Glomerular visceral epithelial cell (primary cell): ENCODE measurements around the gene COX4I1.

ENCODE experiments used
- DNase-seq: peaks from one replicate; pipeline ENCODE4 v3.0.0-alpha.2; 2016; ENCODE audit errors: extremely low spot score

Gene COX4I1

DNA sequence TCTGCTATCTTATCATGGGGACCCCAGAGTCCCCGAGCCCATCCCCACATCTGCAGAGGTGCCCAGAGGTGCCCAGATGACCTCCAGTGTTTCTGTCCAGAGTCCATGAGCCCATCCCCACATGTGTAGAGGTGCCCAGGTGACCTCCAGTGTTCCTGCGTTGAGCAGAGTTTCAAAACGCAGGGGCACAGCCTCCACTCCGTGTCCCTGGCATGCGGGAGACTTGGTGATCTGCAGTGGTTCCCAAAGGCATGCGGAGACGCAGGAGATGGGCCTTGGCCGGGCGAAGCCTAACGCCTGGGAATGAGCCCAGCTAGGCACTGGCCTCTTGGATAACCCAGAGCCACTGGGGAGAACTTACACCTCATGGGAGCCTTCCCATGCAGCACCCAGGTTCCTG is 41.3 kb downstream of the COX4I1 start:
- DNase-seq = no peak

DNA sequence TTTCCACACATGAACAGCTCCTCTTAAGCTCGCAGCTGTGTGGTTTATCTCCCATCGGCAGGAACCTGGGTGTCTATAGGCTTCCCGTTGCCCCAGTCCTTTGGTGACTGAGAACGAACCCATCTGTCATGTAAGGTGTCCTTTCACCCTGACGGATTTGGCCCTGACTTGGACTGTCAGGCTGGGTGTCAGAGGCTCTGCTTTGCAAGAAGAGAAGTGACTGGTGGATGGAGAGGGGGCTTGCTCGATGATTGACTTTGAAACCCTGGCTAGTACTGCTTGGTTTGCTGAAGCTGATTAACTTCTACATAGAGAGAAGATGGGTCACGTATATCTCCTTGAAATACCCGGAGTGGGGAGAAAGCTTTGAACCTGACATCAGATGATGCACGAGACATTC is 42.9 kb downstream of the COX4I1 start:
- DNase-seq = no peak

DNA sequence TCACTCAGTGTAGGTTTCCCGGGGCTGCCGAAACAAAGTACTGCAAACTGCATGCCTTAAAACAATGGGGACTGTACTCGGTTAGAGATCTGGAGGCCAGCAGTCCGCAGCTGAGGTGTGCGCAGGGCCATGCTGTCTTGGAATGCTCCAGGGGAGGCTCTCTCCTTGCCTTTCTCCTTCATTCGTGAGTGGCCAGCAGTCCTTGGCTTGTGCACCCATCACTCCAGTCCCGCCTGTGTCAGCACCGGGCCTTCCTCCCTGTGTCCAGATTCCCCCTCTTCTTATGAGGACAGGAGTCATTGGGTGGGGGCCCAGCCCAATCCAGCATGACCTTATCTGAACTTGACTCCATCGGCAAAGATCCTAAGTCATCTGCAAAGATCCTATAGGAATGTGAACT is 43.4 kb downstream of the COX4I1 start:
- DNase-seq = no peak

DNA sequence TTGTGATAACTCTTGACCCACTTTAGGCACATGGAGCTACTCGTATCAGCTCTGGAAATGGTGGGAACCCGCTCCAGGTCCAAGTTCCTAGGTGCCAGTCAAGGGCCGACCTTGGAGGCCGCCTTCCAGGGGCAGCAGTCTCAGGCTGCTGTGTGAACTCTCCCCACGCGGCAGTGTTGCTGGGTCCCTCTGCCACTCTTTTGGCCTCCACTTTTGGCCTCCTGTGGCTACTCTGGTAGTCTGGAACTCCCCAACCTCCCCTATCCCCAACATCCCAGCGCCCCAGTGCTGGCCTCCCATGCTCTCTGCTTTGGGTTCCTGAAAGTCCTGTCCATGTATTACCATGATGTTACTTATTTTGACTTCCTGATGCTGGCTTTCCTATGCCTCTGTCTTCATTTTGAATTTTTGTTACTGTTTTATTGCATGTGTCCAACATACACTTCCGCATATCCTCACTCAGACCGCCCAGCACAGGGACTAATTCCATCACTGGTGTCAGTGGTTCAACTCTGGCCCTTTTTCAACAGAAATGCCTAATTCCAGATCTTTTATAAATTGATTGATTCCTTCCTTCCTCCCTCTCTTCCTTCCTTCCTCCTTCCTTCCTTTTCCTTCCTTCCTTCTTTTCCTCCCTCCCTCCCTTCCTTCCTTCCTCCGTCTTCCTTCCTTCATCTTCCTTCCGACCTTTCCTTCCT is 44.1 kb downstream of the COX4I1 start:
- DNase-seq = no peak

DNA sequence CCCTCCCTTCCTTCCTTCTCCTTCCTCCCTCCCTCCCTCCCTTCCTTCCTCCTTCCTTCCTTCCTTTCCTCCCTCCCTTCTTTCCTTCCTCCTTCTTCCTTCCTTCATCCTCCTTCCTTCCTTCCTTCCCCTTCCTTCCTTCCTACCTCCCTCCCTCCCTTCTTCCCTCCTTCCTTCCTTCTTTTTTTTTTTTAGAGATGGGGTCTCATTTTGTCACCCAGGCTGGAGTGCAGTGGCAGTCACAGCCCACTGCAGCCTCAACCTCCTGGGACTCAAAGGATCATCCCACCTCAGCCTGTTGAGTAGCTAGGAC is 44.6 kb downstream of the COX4I1 start:
- no peak for DNase-seq

DNA sequence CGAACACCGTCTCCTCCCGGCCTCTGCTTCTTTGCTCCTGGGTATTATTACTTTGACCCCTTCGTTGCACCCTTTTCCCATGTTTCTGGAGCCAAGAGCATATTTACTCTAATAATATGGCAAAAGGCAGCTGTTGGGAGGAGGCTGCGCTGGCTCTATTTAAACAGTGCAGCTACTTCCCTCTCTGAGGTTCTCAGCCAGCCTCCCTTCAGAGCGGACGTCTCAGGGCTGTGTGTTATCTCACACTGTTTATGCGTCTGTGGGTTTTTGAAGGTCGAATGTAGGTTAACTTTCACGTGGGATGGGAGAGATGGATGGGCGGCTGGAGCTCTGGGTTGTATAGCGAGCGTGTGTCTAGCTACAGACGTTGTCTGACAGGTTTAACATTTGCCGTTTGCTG is 45.3 kb downstream of the COX4I1 start:
- no peak for DNase-seq

DNA sequence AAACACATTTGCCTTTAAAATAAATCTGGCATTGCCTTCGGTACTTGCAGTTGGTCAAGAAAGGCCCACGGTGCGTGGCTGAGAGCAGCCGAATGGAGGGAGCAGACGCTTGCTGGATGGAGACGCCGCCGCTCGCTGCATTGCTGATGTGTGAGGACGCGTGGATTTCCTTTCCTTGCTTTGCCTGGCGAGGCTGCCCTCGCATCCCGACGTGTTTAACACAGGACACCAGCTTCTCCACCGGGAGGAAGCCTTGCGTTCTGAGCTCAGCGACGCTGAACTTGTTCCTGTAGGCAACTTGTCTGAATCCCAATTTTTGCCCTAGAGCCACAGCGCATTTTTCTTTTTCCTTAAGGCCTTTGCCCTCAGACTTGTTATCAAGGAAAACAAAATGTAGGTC is 45.8 kb downstream of the COX4I1 start:
- no peak for DNase-seq

DNA sequence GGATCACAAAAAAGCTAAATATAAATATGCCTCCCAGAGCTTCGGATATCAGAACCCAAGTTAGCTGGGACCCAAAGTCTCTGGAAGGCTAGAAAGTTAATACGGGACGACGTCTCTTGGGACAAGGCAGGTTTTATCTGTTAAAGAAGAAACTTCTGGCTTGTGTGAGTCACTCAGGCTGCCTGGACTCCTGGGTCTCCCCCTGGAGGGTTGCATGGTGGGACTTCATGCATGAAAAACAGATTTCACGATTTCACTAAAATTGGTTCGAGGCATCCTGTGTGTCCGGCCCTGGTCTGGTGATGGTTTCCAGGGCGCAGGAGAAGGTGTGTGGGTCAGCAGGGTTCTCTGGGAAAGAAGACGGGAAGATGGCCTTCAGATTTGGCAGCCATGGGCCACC is 47.0 kb downstream of the COX4I1 start:
- DNase-seq = no peak

DNA sequence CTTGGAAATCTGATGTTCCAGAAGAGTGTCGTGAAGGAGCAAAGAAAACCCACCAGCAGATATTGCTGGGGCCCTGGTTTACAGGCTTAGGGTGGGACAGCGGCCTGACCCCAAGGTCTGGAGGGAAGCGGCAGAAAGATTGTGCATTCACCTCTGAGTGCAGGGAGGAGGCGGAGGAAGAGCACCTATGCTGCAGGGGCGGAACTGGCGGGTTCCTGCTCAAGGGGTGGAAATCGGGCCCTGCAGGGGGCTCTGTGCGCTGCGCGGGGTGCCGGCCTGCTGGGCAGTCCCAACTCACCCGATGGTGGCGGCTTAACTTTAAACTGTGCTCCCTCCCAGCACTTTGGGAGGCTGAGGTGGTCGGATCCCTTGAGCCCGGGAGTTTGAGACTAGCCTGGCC is 47.5 kb downstream of the COX4I1 start:
- no peak for DNase-seq

DNA sequence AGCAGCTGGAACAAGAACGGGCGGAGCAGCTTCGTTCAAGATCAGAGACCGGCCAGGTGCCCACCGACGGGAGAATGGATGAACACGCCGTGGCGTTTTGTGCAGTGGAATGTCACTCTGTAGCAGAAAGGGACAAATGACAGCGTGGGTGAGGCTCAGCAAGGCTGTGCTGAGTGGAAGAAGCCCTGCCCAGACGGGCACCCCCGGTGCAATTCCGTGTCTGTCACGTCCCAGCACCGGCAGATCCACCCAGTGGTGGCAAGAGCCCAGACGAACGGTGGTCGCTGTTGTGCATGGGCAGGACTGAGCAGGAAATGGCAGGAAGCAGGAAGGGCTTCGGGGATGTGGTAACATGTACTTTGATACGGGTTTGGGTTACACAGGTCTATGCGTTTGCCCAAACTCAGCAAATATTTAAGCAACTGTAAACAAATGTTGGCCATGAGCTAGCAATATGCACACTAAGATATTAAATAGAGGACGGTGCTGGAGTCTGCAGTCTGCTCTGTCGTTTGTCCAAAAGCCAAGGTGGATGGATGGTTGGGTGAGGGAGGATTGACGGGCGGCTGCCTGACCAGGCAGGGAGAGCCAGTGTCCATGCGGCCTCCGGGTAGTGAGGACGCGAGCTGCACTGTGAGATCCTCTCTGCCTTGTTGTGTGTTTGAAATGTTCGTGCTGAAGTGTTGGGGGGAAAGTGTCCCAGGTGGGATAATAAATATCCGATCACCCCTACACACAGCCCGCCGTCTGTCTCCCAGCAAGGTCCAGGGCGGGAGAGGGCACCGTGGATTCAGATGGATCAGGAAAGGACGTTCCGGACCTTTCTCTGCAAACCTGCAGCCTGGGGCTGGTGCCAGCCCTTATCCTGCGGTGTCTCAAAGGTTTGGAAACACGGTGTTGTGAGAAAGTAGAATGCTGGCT is 48.4 kb downstream of the COX4I1 start:
- no peak for DNase-seq

DNA sequence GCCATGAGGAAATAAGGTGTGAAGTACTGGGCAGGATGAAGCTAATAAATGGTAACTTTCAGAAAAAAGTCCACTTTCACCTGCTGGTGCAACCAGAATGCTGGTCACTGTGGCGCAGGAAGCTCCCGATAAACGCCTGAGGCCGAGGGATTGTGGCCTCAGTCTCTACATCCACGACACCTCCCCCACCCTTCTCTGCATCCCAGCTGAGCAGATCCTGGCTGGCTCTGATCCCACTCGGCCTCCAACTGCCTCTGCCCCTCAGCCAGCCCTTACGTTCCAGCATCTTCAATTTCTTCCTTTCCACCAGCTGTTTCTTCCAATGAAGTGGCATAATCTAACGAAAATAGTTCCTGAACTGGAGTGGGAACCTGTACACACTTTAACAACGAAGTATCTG is 49.5 kb downstream of the COX4I1 start:
- no peak for DNase-seq

DNA sequence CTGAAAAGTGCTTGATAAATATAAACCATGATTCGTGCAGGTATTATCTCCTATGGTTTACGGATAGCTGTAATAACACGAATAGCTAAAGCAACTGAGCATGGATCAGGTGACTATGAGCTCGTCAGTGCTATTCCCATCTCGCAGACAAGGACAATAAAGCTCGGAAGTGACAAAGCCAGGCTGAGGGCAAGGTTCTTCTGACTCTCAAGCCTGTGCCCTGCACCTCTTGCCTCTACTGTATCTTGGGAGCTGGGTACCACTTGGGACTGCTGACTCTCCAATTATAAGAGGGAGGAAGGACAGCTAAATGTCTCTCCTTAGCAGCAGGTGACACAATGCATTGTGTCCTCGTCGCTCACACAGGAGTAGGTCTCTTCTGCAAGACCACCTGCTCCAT is 49.9 kb downstream of the COX4I1 start:
- DNase-seq = no peak

DNA sequence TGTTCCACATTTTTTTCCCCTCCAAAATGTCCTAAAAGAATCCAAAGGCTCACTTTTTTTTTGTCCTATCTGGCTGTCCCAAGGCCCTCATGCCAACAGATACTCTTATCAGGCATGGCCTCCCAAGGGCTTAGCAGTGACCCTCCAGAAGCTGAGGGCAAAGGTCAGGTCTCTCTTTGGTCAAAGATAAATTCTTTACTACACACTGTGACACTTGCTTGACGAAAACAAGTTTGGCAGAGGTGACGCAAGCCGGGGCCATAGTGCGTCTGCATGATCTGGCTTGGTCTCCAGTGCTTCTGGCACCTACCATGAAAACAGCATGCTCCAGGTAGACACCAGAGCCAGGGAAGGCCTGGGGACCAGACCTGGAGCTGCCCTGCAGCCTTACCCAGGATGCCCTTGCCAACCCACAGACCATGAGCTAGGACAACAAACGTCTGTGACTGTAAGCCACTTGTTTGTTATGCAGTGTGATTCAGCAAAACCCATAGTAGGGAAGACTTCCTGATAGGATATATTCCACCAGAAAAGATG is 50.9 kb downstream of the COX4I1 start:
- DNase-seq = no peak

DNA sequence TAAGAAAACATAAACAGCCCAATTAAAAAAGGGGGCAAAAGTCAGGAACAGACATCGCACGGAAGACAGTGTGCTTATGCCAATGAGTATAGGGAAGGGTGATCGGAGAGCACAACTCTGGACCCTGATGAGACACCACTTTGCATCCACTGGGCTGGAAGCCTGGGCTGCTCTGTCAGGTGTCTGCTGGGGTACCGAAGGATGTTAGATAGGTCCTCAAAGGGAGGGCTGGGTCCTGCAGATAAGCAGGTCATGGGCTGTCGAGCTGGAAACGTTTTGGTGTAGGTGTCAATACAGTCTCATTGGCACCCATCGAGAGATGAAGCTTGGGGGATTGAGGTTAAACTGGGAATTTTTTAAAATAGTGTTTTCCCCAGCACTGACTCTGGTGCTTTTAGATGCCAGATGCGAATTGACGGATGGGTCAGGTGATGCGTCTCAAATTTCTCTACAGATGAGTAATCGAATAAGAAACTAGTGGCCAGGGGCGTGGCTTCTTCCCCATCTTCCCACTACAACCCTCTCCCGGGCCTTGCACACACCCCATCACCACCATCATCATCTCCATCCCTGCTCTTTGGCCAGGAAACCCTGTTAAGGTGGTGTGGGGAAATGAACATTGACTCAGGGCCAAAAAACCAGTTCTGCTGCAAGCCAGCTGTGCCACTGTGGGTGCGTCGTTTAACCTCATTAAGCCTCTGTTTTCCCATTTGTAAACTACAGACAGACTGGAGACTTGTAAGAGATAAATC is 51.7 kb downstream of the COX4I1 start:
- no peak for DNase-seq

DNA sequence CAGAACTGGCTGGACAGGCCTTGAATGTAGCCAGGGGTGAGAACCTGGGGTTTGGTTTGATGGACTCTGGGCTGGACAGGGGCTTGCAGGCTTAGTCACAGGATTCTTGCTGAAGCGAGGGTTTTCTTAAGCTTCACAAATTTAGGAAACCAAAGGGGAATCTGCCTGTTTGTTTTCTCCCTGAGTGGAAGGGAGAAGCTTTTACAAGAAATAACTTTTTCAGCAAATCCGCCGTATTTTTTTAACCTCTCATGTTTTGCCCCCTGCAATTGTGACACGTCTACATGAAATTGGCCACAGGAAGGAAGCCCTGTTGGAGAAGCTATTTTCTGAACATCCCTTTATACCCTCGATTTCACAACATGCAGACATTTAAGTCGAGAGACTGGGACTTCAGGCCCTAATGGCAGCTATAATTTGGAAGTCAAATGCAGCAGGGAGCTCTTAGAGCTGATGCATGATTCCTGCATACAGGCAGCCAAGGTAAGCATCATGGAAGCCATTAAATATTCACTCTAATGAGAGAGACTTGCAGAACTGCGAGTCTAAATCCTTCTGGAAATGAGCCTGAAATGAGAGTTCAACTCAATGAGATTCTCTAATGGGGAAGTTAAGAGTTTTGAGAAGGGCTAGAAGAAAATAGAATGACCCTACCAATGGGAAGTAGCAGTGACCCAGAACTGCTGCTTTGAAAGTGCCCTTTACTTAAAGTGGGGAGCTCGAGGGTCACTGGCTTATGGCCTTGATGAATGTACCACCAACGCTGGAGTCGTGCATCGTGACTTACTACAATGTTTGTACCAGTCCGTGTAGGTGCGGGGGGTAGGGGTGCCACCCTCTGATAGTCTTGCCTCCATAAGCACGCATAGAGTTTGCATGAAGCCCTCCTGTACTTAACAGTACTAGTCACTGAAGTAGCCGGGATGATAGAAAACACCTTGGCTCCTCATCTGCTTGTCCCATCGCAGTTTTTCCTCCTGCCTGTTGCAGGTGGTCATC is 54.4 kb downstream of the COX4I1 start:
- no peak for DNase-seq

DNA sequence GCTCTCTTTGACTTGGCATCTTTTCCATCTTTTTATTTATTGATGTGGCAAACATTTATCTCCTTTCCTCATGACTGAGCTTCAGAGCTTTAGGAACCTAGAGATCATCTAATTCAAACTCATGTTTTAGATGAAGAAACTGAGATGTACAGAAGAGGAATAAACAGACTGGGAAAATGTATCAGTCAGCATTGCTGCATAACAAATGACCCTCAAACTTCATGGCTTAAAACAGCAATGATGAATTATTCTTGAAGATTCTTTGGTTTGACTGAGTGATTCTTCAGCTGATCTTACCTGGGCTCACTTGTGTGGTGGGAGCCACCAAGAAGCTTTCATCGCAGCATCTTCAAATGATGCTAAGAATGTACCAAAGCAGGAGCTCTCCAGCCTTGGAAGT is 55.4 kb downstream of the COX4I1 start:
- DNase-seq = no peak

DNA sequence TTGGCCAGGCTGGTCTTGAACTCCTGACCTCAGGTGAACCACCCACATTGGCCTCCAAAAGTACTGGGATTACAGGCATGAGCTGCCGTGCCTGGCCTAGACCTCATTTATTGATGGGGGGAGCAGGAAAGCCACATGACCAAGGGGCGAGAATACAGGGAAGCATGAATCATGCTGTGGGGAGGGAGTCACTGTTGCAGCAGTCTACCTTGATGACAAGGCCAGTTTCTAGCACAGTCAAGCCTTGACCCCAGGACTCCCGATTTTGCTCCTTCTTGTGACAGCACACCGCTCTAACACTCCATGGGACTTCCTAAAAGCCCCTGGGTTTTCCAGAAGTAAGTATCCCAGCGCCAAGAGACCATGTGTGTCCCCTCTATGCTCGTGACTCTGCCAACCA is 56.6 kb downstream of the COX4I1 start:
- no peak for DNase-seq

DNA sequence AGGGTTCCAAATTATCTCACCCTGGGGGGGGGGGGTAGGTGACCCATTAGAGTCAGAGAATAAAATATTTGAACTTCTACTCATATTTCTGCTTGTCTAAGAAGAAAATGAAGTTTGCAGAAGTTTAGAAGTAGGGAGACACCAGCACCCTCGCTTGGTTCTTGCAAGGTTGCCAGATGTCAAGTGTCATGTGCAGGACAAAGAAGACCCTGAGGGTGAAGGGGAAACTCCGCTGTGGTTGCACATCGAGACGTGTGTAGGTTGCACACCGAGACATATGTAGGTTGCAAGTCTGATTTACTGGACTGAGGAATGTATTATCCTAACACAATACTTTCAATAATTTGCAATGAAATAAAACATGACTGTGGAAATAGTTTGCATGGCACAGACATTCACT is 57.1 kb downstream of the COX4I1 start:
- no peak for DNase-seq
